Aorta (tissue), 5 donors: Measurements from ENCODE around the gene THADA. TPM values are rescaled to one million over a fixed set of nuclear protein-coding genes. Genes with fewer than 3 reads are reported as not detected.

ENCODE experiments used
- ATAC-seq: fragments of 200-7000 bp; cut with Tn5 transposase; one replicate; pipeline ENCODE4 v1.9.1; 2022; ENCODE audit warnings: moderate library complexity; ENCODE audit not compliant: low FRiP score
- DNase-seq, 2 donors: peaks; one replicate each; pipeline ENCODE4 v3.0.0-alpha.2; 2020
- H3K27ac ChIP-seq, 2 donors: one replicate each; pipeline ENCODE4 v1.5.1; 2013; ENCODE audit warnings: low read length in 2 of 2, mild to moderate bottlenecking in 2 of 2, moderate library complexity in 2 of 2, control low read depth in 1 of 2, inconsistent platforms in 1 of 2, low read depth in 1 of 2
- H3K27me3 ChIP-seq, 2 donors: one replicate each; pipeline ENCODE4 v1.6.1; 2013; ENCODE audit warnings: control low read depth in 1 of 2, low read length in 1 of 2, mild to moderate bottlenecking in 1 of 2, moderate library complexity in 1 of 2; ENCODE audit not compliant: insufficient read depth in 2 of 2, control insufficient read depth in 1 of 2
- H3K36me3 ChIP-seq, 2 donors: one replicate each; pipeline ENCODE4 v1.6.1; 2013; ENCODE audit warnings: control low read depth in 1 of 2, low read length in 1 of 2, mild to moderate bottlenecking in 1 of 2; ENCODE audit not compliant: insufficient read depth in 2 of 2, control insufficient read depth in 1 of 2
- H3K4me1 ChIP-seq, 2 donors: one replicate each; pipeline ENCODE4 v1.6.1; 2013; ENCODE audit warnings: low read length in 2 of 2, control low read depth in 1 of 2, mild to moderate bottlenecking in 1 of 2, moderate library complexity in 1 of 2; ENCODE audit not compliant: insufficient read depth in 2 of 2, control insufficient read depth in 1 of 2
- H3K4me3 ChIP-seq, 2 donors: one replicate each; pipeline ENCODE4 v1.5.1; 2013; ENCODE audit warnings: low read length in 2 of 2, control low read depth in 1 of 2, mild to moderate bottlenecking in 1 of 2
- H3K9me3 ChIP-seq: one replicate; pipeline ENCODE4 v1.6.1; 2013; ENCODE audit warnings: mild to moderate bottlenecking, low read length; ENCODE audit not compliant: control insufficient read depth
- WGBS, 2 donors: extraction: QIAGEN DNeasy Blood & Tissue Kit; methylation state at CpG; one replicate each; pipeline ENCODE4 v1.1.7; 2013; 5-methylcytosine and 5-hydroxymethylcytosine counted together
- intact Hi-C, 2 donors: fragments of 100-400 bp; cut with DNase I; formaldehyde crosslinking; loops; one replicate each; pipeline versions ENCODE4 v1.14.2 to v1.15.0; 2022
- polyA plus RNA-seq, 2 donors: library from polyadenylated mRNA; stranded (reverse); fragments of 200-250 nt; gene quantifications; one replicate each; pipeline ENCODE4 v1.2.3, GENCODE V29; 2013
- total RNA-seq, 2 donors: library from RNA; stranded (reverse); fragmentation: NEBNext Ultra II Directional; extraction: Animal tissue kit (Norgen Biotek cat#: 25700); gene quantifications; one replicate each; pipeline ENCODE4 v1.2.1, GENCODE V29; 2021
- donor health status: healthy with polysubstance abuse.
- donor health status: Bipolar disorder and iron deficiency.
- donor health status: DM: no; HTN: no; CAD: no.
- donor health status: DM: no; HTN: no; CAD: no.
- donor health status: DM: yes; HTN: yes; CAD: no.

The THADA gene
- total and polyA plus RNA-seq, 4 donors = 12.4 to 38.5 (median 25.0) TPM

DNA sequence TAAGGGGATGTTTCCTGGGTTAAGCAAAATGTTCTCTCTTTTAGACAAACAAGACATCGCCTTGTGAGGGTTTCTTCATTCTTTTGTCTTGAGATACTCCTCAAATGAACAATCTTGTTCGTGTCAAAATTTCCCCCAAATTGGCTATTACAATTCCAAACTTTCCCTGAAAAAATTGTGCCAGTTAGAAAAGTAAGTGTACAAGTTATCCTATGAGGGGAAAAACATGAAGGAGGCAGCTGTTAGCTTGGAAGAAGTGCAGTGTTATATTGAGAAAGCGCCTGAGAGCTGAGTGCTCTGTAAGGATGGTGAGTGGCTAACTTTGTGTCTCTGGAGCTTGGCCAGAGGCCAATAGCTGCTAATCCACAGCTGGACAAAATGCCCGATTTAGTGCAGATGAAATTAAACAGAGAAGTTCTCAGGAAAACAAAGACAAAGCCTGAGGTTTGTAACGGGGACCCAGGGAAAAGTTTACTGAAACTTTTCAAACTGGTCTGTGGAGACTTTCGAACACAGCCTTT is 27.2 kb upstream of the THADA start:
- Histone ChIP-seq H3K27ac (no peak overlapping the region), H3K4me1 (no peaks in the 10 kb centered on the region), H3K4me3 (no peak overlapping the region), H3K9me3 (no peaks in the 10 kb centered on the region), H3K36me3 (no peaks in the 10 kb centered on the region), H3K27me3 (no peaks in the 10 kb centered on the region)
- no peak for DNase-seq
- intact Hi-C loops = no loop called here
- ATAC-seq = no peak
- WGBS, 2 donors = 52 to 56% methylated on average over 6 of the region's 6 CpGs

DNA sequence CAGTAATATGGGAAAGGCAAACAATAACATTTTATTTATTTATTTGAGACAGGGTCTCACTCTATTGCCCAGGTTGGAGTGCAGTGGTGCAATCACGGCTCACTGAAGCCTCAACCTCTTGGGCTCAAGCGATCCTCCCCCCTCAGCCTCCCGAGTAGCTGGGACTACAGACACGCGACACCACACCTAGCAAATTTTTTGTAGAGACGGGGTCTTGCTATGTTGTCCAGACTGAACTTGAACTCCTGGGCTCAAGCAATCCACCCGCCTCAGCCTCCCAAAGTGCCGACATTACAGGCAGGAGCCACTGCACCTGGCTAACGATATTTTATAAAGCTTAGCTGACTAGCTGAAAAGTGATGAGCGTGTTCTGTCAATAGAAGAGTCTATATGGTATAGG is 23.7 kb upstream of the THADA start:
- no peaks in the 10 kb centered on the region for H3K36me3 ChIP-seq
- no peak overlapping the region for H3K27ac ChIP-seq
- no peak for DNase-seq
- H3K27me3 ChIP-seq = no peaks in the 10 kb centered on the region
- no peak for ATAC-seq
- H3K9me3 ChIP-seq = no peaks in the 10 kb centered on the region
- H3K4me1 ChIP-seq = peaks cover 0 to 2% of the 10 kb centered on the region in 2 donors
- intact Hi-C loops = loop anchor here in 1 of 2 donors (10.0 kb wide), 1 partner anchor 275 kb away; no protein-coding TSS in a partner anchor
- no peak overlapping the region for H3K4me3 ChIP-seq
- 92 to 95% methylated on average over 10 of the region's 10 CpGs for WGBS, 2 donors

DNA sequence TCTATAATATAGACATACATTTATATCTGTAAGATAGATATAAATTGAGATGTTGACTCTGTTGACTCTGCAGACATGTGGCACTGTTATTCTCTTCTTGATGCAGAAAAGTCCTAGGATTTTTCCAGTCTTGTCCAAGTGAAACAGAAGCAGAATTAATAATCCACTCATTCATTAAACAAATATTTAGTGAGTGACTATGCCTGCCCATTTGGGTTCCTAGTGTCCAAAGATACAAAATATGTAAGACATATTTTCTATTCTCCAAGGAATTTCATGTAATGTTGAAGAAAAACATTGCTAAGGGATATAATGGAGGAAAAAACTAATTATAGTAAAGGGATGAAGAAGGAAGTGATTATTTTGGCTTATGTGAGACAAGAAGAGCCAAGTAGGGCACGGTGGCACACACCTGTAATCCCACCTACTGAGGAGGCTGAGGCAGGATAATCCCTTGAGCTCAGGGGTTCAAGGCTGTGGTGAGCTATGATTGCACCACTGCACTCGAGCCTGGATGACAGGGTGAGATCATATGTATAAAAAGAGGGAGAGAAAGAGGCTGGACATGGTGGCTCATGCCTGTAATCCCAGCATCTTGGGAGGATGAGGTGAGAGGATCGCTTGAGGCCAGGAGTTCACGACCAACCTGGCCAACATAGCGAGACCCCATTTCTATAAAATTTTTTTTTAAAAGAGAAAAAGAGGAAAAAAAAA is 21.3 kb upstream of the THADA start:
- Histone ChIP-seq H3K4me3 (no peak overlapping the region), H3K9me3 (no peaks in the 10 kb centered on the region), H3K27ac (no peak overlapping the region), H3K27me3 (no peaks in the 10 kb centered on the region), H3K36me3 (no peaks in the 10 kb centered on the region), H3K4me1 (peaks cover 0 to 2% of the 10 kb centered on the region in 2 donors)
- intact Hi-C loops = loop anchor here in 1 of 2 donors (10.0 kb wide), 1 partner anchor 278 kb away; no protein-coding TSS in a partner anchor
- 58 to 62% methylated on average over 5 of the region's 5 CpGs for WGBS, 2 donors
- ATAC-seq = no peak
- no peak for DNase-seq

DNA sequence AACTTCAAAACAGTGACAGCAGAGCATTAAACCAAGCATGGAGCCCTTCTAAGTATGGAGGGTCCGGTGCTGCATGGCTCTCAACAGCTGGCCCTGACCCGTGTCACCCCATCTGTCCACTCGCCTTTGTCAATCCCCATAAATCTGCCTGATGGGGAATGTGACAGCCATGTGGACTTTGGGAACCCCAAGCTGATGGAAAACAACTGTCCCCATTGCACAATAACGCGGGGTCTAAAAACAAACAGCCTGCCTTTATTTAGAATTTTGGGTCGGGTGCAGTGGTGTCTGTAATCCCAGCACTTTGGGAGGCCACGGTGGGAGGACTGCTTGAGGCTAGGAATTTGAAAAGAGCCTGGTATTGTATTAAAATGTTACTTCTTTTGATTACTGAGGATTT is 17.1 kb upstream of the THADA start:
- H3K4me1 ChIP-seq = peaks cover 0 to 2% of the 10 kb centered on the region in 2 donors
- H3K27me3 ChIP-seq = no peaks in the 10 kb centered on the region
- 68 to 74% methylated on average over 7 of the region's 7 CpGs for WGBS, 2 donors
- no peaks in the 10 kb centered on the region for H3K36me3 ChIP-seq
- H3K9me3 ChIP-seq = no peaks in the 10 kb centered on the region
- H3K27ac ChIP-seq = no peak overlapping the region
- DNase-seq (no peak), ATAC-seq (no peak)
- H3K4me3 ChIP-seq = no peak overlapping the region
- intact Hi-C loops = loop anchor here (5.0 to 10.0 kb wide), 2 partner anchors 264 to 282 kb away; no protein-coding TSS in a partner anchor

DNA sequence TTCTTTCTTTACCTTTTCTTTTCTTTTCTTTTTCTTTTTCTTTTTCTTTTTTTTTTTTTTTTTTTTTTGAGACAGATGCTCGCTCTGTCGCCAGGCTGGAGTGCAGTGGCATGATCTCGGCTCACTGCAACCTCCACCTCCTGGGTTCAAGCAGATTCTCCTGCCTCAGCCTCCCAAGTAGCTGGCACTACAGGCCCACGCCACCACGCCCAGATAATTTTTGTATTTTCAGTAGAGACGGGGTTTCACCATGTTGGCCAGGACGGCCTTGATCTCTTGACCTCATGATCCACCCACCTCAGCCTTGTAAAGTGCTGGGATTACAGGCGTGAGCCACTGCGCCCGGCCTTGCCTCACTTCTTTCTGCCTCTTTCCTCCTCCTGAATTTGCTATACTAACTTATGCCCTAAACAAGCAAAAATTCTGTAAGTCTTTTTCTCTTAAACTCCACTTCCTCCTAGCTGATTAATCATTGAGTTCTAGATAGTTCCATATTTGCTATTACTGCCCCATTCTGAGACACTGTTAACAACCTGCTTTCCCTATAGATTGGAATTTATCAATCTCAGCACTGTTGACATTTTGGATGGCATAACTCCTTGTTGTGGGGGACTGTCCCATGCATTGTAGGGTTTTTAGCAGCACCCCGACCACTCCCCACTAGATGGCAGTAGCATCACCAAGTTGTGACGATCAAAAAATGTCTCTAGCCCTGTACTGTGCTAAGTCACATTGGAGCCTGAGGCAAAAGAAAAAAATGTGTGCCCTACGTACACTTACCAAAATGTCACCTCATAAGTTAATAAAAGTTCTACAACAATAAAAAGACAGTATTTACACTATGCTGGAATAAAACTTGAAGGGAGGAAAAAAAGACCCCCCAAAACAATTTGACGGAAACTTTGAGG is 16.4 kb upstream of the THADA start:
- no peak overlapping the region for H3K4me3 ChIP-seq
- intact Hi-C loops = loop anchor here (5.0 to 10.0 kb wide), 2 partner anchors 265 to 283 kb away; no protein-coding TSS in a partner anchor
- H3K36me3 ChIP-seq = no peaks in the 10 kb centered on the region
- no peak overlapping the region for H3K27ac ChIP-seq
- no peaks in the 10 kb centered on the region for H3K27me3 ChIP-seq
- peaks cover 0 to 2% of the 10 kb centered on the region in 2 donors for H3K4me1 ChIP-seq
- no peaks in the 10 kb centered on the region for H3K9me3 ChIP-seq
- 63 to 70% methylated on average over 14 of the region's 14 CpGs for WGBS, 2 donors
- peak; percentile 94 for ATAC-seq
- peak; percentile 65 to 84 for DNase-seq

DNA sequence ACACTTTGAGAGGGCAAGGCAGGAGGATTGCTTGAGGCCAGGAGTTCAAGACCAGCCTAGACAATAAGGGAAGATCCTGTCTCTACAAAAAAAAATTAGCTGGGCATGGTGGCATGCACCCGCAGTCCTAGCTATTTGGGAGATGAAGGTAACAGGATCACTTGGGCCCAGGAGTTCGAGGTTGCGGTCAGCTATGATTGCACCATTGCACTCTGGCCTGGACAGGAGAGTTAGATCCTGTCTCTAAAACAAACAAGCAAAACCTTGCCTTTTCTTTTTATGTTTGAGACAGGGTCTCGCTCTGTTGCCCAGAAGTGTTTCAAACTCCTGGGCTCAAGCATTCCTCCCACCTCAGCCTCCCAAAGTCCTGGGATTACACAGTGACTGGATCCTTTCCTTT is 14.5 kb upstream of the THADA start:
- 91 to 95% methylated on average over 4 of the region's 4 CpGs for WGBS, 2 donors
- intact Hi-C loops = loop anchor here (5.0 to 10.0 kb wide), 2 partner anchors 267 to 284 kb away; no protein-coding TSS in a partner anchor
- DNase-seq (no peak), ATAC-seq (no peak)
- Histone ChIP-seq H3K27me3 (no peaks in the 10 kb centered on the region), H3K4me3 (no peak overlapping the region), H3K9me3 (no peaks in the 10 kb centered on the region), H3K27ac (no peak overlapping the region), H3K4me1 (no peaks in the 10 kb centered on the region), H3K36me3 (no peaks in the 10 kb centered on the region)

DNA sequence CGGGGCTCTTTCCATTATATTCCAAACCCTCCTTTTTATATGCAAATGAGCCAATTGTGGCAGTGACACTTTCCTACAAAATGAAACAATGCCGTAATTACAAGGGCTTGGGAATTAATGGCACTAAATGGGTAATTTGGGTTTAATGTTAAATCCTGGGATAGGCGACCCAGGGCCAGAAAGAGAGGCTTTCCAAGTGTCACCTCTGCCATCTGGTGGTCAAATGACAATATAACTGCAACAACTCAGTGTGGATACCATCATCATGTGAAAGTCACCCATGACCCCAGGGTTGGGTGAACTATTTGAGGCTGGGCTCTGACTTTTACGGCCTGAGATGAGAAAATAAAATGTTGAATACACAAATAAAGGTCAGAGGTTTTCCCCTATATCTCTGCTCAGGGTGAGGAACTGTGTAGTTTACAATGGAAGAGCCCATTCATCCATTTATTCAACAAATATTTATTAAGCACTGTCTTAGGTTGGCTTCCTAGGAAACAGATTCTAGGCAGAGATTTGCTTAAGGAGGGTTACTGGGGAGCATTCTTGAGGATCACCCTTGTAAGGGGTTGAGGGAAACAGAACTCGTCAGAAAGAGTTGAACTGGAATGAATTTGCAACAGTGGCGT is 13.6 kb upstream of the THADA start:
- WGBS, 2 donors = 39 to 45% methylated on average over 6 of the region's 6 CpGs
- H3K27me3 ChIP-seq = no peaks in the 10 kb centered on the region
- DNase-seq = no peak
- no peak overlapping the region for H3K27ac ChIP-seq
- no peaks in the 10 kb centered on the region for H3K36me3 ChIP-seq
- no peaks in the 10 kb centered on the region for H3K9me3 ChIP-seq
- H3K4me1 ChIP-seq = no peaks in the 10 kb centered on the region
- H3K4me3 ChIP-seq = no peak overlapping the region
- no peak for ATAC-seq
- intact Hi-C loops = loop anchor here in 1 of 2 donors (2.0 kb wide), 1 partner anchor 781 kb away; no protein-coding TSS in a partner anchor

DNA sequence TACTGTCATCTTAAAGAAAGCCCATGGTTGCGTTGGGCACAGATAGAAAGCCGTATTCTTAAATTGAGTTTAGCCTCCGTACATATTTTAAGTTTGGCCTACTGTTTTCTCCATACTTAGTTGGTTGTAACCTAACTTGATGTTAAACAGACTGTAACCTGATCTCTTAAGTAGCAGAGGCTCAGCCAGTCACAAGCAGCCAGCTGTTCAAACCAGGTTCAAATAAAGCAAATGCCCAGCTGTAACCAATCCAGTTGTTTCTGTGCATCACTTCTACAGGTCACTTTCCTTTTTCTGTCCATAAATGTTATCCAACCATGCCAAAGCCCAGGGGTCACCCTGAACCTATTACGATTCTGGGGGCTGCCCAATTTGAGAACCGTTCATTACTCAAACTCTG is 10.0 kb upstream of the THADA start:
- Histone ChIP-seq H3K4me1 (no peaks in the 10 kb centered on the region), H3K36me3 (no peaks in the 10 kb centered on the region), H3K4me3 (no peak overlapping the region), H3K27me3 (no peaks in the 10 kb centered on the region), H3K27ac (no peak overlapping the region), H3K9me3 (no peaks in the 10 kb centered on the region)
- ATAC-seq (no peak), DNase-seq (no peak)
- 85 to 90% methylated on average over 5 of the region's 5 CpGs for WGBS, 2 donors
- intact Hi-C loops = no loop called here
